Vagina (tissue), 2 donors: ENCODE results near the gene DDC. TPM values are rescaled to one million over a fixed set of nuclear protein-coding genes. Genes with fewer than 3 reads are reported as not detected.

ENCODE experiments used
- DNase-seq, 2 donors: peaks; one replicate each; pipeline ENCODE4 v3.0.0-alpha.2; 2017; ENCODE audit errors: extremely low spot score in 2 of 2
- H3K27ac ChIP-seq: fragments of 200-600 bp; sonication (generic); one replicate; pipeline ENCODE4 v1.5.1; 2019
- H3K27me3 ChIP-seq: fragments of 200-600 bp; sonication (generic); one replicate; pipeline ENCODE4 v1.5.1; 2019
- H3K36me3 ChIP-seq, 2 donors: fragments of 200-600 bp; sonication (generic); one replicate each; pipeline ENCODE4 v1.5.1; 2017 to 2019
- H3K4me1 ChIP-seq: fragments of 200-600 bp; sonication (generic); one replicate; pipeline ENCODE4 v1.5.1; 2019
- H3K4me3 ChIP-seq, 2 donors: fragments of 200-600 bp; sonication (generic); 1 replicate in 1 of 2; 2 replicates in 1 of 2; pipeline ENCODE4 v1.5.1; 2016 to 2019
- H3K9me3 ChIP-seq: fragments of 200-600 bp; sonication (generic); one replicate; pipeline ENCODE4 v1.5.1; 2019
- POLR2A ChIP-seq, 2 donors: fragments of 450-650 bp; IDR thresholded peaks; one replicate each; pipeline ENCODE4 v1.6.1; 2017; ENCODE audit warnings: antibody characterized with exemption in 2 of 2, mild to moderate bottlenecking in 2 of 2, moderate library complexity in 2 of 2
- POLR2AphosphoS5 ChIP-seq, 2 donors: sonication (generic); formaldehyde crosslinking; IDR thresholded peaks; one replicate each; pipeline ENCODE4 v1.9.0; 2017; ENCODE audit warnings: antibody characterized with exemption in 2 of 2, mild to moderate bottlenecking in 2 of 2, low read depth in 1 of 2; ENCODE audit not compliant: insufficient read depth in 1 of 2
- intact Hi-C: fragments of 100-400 bp; cut with DNase I; formaldehyde crosslinking; loops from one replicate; pipeline ENCODE4 v1.15.1; 2023
- total RNA-seq: library from RNA; depleted of rRNA; stranded (reverse); fragments of >200 nt; gene quantifications from one replicate; pipeline ENCODE4 v1.2.3, GENCODE V29; 2016
- TF ChIP-seq, protein P1 (sequence below), 3 experiments: fragments of 450-650 bp in 2 of 3; fragments of 200-600 bp in 1 of 3; sonication (generic) in 1 of 3; IDR thresholded peaks; one replicate each; pipeline ENCODE4 v1.5.1; 2017 to 2019; ENCODE audit warnings: antibody characterized with exemption in 3 of 3, mild to moderate bottlenecking in 2 of 3, moderate library complexity in 2 of 3

Gene DDC
- total RNA-seq, 1 donor from 2014 or later: 1.7 TPM

DNA sequence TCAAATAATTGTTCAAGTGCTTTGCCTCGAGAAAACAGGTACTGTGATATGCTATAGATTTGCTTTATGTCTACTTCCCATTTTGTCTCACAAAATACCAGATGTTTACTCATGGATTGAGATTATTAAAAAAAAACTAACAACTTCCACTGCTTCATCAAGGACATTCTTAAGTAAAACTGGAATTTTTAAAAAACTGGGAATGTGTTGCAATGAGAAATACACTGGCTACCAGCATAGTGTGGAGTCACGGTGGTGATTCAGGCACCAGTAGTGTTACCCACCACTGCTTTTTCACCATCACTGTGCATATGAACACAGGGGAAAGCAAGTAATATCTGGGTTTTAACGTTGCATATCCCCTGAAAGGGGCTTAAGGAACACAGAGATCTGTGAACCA lies 136.3 kb downstream of the DDC start:
- Histone ChIP-seq H3K4me3 (no peak overlapping the region), H3K4me1 (no peaks in the 10 kb centered on the region), H3K27ac (no peak overlapping the region), H3K36me3 (no peaks in the 10 kb centered on the region), H3K27me3 (no peaks in the 10 kb centered on the region), H3K9me3 (no peaks in the 10 kb centered on the region)
- TF ChIP-seq POLR2AphosphoS5 (IDR thresholded peaks at IDR 0.05; ENCODE audit: insufficient read depth in 1 of 2, low read depth in 1 of 2): no peak
- TF ChIP-seq POLR2A (IDR thresholded peaks at IDR 0.05): no peak
- TF ChIP-seq, protein P1, sequence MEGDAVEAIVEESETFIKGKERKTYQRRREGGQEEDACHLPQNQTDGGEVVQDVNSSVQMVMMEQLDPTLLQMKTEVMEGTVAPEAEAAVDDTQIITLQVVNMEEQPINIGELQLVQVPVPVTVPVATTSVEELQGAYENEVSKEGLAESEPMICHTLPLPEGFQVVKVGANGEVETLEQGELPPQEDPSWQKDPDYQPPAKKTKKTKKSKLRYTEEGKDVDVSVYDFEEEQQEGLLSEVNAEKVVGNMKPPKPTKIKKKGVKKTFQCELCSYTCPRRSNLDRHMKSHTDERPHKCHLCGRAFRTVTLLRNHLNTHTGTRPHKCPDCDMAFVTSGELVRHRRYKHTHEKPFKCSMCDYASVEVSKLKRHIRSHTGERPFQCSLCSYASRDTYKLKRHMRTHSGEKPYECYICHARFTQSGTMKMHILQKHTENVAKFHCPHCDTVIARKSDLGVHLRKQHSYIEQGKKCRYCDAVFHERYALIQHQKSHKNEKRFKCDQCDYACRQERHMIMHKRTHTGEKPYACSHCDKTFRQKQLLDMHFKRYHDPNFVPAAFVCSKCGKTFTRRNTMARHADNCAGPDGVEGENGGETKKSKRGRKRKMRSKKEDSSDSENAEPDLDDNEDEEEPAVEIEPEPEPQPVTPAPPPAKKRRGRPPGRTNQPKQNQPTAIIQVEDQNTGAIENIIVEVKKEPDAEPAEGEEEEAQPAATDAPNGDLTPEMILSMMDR (IDR thresholded peaks at IDR 0.05): no peak
- no peak for DNase-seq
- intact Hi-C loops: no loop called here

- H3K4me3 ChIP-seq: no peak overlapping the region
- no peaks in the 10 kb centered on the region for H3K9me3 ChIP-seq
- no peaks in the 10 kb centered on the region for H3K4me1 ChIP-seq
- no peaks in the 10 kb centered on the region for H3K27me3 ChIP-seq
- no peak overlapping the region for H3K27ac ChIP-seq
- TF ChIP-seq, protein P1 (IDR thresholded peaks at IDR 0.05): no peak
- TF ChIP-seq POLR2AphosphoS5 (IDR thresholded peaks at IDR 0.05; ENCODE audit: insufficient read depth in 1 of 2, low read depth in 1 of 2) (no peak), POLR2A (IDR thresholded peaks at IDR 0.05) (no peak)
- no peaks in the 10 kb centered on the region for H3K36me3 ChIP-seq
- intact Hi-C loops: no loop called here
- DNase-seq: no peak
Measured at GRCh38 chr7:50427518-50427917, 137.7 kb downstream of the DDC start.

DNA sequence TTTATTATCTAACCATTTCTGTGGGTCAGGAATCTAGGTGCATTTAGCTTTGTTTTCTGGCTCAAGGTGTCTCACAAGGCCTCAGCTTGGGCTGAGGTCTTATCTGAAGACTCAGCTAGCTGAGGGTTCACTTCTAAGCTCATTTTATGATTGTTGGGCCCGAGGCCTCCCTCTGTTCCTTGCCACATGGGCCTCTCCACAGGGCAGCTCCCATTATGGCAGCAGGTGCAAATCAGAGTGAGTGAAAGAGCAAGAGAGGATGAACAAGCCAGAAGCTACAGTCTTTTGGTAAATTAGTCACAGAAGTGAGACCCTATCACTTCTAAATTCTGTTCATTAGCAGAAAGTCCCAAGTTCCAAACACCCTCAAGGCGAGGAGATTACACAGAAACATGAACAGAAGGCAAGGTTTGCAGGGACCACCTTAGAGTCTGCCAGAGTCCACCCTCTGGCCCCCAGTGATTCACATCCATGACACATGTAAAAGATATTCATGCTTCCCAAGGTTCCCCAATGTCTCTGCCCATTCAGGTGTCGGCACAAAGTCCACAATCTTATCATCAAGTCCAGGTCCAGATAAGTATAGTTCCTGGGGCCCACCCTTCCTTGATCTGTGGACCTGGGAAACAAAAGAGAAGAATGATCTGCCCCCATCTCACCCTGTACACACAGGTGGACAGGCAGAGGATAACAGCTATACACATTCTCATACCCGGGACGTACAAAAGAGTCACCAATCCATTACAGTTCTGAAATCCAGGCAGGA lies 138.7 kb downstream of the DDC start:
- Histone ChIP-seq H3K27ac (no peak overlapping the region), H3K9me3 (no peaks in the 10 kb centered on the region), H3K36me3 (no peaks in the 10 kb centered on the region), H3K4me3 (no peak overlapping the region), H3K27me3 (no peaks in the 10 kb centered on the region), H3K4me1 (no peaks in the 10 kb centered on the region)
- no peak for DNase-seq
- intact Hi-C loops: no loop called here
- TF ChIP-seq POLR2AphosphoS5 (IDR thresholded peaks at IDR 0.05; ENCODE audit: insufficient read depth in 1 of 2, low read depth in 1 of 2) (no peak), POLR2A (IDR thresholded peaks at IDR 0.05) (no peak)
- TF ChIP-seq, protein P1 (IDR thresholded peaks at IDR 0.05): no peak

- TF ChIP-seq, protein P1 (IDR thresholded peaks at IDR 0.05): no peak
- no peak for TF ChIP-seq POLR2A (IDR thresholded peaks at IDR 0.05)
- no peak for TF ChIP-seq POLR2AphosphoS5 (IDR thresholded peaks at IDR 0.05; ENCODE audit: insufficient read depth in 1 of 2, low read depth in 1 of 2)
- no peaks in the 10 kb centered on the region for H3K36me3 ChIP-seq
- H3K4me1 ChIP-seq: no peaks in the 10 kb centered on the region
- intact Hi-C loops: no loop called here
- no peaks in the 10 kb centered on the region for H3K9me3 ChIP-seq
- H3K27me3 ChIP-seq: no peaks in the 10 kb centered on the region
- no peak overlapping the region for H3K27ac ChIP-seq
- no peak for DNase-seq
- no peak overlapping the region for H3K4me3 ChIP-seq
Measured at GRCh38 chr7:50425318-50425717, 139.9 kb downstream of the DDC start.

GRCh38 chr7:50423860-50424259 lies 141.3 kb downstream of the DDC start:
- DNase-seq: no peak
- TF ChIP-seq POLR2AphosphoS5 (IDR thresholded peaks at IDR 0.05; ENCODE audit: insufficient read depth in 1 of 2, low read depth in 1 of 2): no peak
- no peak for TF ChIP-seq POLR2A (IDR thresholded peaks at IDR 0.05)
- TF ChIP-seq, protein P1 (IDR thresholded peaks at IDR 0.05): no peak
- Histone ChIP-seq H3K27ac (no peak overlapping the region), H3K4me3 (no peak overlapping the region), H3K27me3 (no peaks in the 10 kb centered on the region), H3K9me3 (no peaks in the 10 kb centered on the region), H3K4me1 (no peaks in the 10 kb centered on the region), H3K36me3 (no peaks in the 10 kb centered on the region)
- intact Hi-C loops: no loop called here
